HCT116 (cell line): ENCODE measurements around the gene POLRMT. TPM values are rescaled to one million over a fixed set of nuclear protein-coding genes. Genes with fewer than 3 reads are reported as not detected.

Source experiments
- ATAC-seq: fragments of 200-7000 bp; cut with Tn5 transposase; 2 replicates; pipeline ENCODE4 v1.9.1; 2020; ENCODE audit warnings: mild to moderate bottlenecking, moderate library complexity
- BruUV-seq: library from RNA; stranded (reverse); fragments of 400-500 nt; replicated peaks from 2 replicates; lab custom pipeline; 2021; lab: Mats Ljungman, UMichigan
- CTCF ChIA-PET: fragments of 300-600 bp; sonication (Branson Sonifier 250); formaldehyde crosslinking; loops from one replicate; lab custom pipeline; 2021; ENCODE audit warnings: antibody characterized with exemption; lab: Charles Lee
- POLR2A ChIA-PET: fragments of 300-600, 350-600 bp; sonication (Branson Sonifier 250); formaldehyde crosslinking; loops from one replicate; lab custom pipeline; 2021; ENCODE audit warnings: antibody characterized with exemption; lab: Charles Lee
- RAD21 ChIA-PET, 2 experiments: fragments of 300-600 bp; sonication (Branson Sonifier 250); formaldehyde crosslinking; loops; one replicate each; lab custom pipeline; 2023; ENCODE audit warnings: low total read pairs in 2 of 2; ENCODE audit not compliant: uncharacterized antibody in 2 of 2, unreplicated experiment in 2 of 2, low non-redundant PET in 1 of 2; lab: Charles Lee
- DNase-seq: peaks from one replicate; pipeline ENCODE4 v3.0.0-alpha.2; 2010; ENCODE audit warnings: low read depth, low spot score
- H2AFZ ChIP-seq: fragments of 200-600 bp; shearing (Covaris generic), sonication (generic); 2 replicates; pipeline ENCODE4 v1.6.1; 2017; ENCODE audit warnings: low read depth, mixed run types, mixed read lengths, antibody characterized with exemption, low read length; ENCODE audit not compliant: poor library complexity, severe bottlenecking
- H3K27ac ChIP-seq: 2 replicates; pipeline ENCODE4 v1.5.1; 2012; ENCODE audit warnings: low read depth, low read length
- H3K27me3 ChIP-seq: fragments of 200-600 bp; sonication (generic); 2 replicates; pipeline ENCODE4 v1.6.1; 2016; ENCODE audit warnings: mixed run types, low read length, mixed read lengths; ENCODE audit not compliant: insufficient read depth
- H3K36me3 ChIP-seq, 2 experiments: fragments of 200-500 bp in 1 of 2; fragments of 200-600 bp in 1 of 2; sonication (Bioruptor generic) in 1 of 2; sonication (generic) in 1 of 2; 2 replicates each; pipeline versions ENCODE4 v1.5.1 to v1.6.1; 2014 to 2016; ENCODE audit warnings: low read length in 2 of 2, inconsistent platforms in 1 of 2, mixed read lengths in 1 of 2, mixed run types in 1 of 2; ENCODE audit not compliant: insufficient read depth in 2 of 2, control insufficient read depth in 1 of 2
- H3K4me1 ChIP-seq, 2 experiments: fragments of 200-600 bp in 1 of 2; sonication (generic) in 1 of 2; 2 replicates each; pipeline versions ENCODE4 v1.5.1 to v1.6.1; 2012 to 2017; ENCODE audit warnings: low read length in 2 of 2, inconsistent platforms in 1 of 2, mild to moderate bottlenecking in 1 of 2, mixed read lengths in 1 of 2, mixed run types in 1 of 2, moderate library complexity in 1 of 2; ENCODE audit not compliant: insufficient read depth in 2 of 2, control insufficient read depth in 1 of 2
- H3K4me2 ChIP-seq: fragments of 200-600 bp; sonication (generic); 2 replicates; pipeline ENCODE4 v1.6.1; 2017; ENCODE audit warnings: mixed run types, low read length, mixed read lengths
- H3K4me3 ChIP-seq, 2 experiments: fragments of 200-600 bp in 1 of 2; sonication (generic) in 1 of 2; replicated peaks in 1 of 2; 2 replicates each; pipeline ENCODE4 v1.5.1; 2011 to 2016; ENCODE audit warnings: low read length in 2 of 2, control low read depth in 1 of 2, low read depth in 1 of 2, mild to moderate bottlenecking in 1 of 2, mixed read lengths in 1 of 2, mixed run types in 1 of 2
- H3K79me2 ChIP-seq: fragments of 200-600 bp; sonication (generic); 2 replicates; pipeline ENCODE4 v1.6.1; 2017; ENCODE audit warnings: mild to moderate bottlenecking, mixed run types, low read length, moderate library complexity, mixed read lengths; ENCODE audit not compliant: insufficient read depth
- H3K9ac ChIP-seq: fragments of 200-600 bp; sonication (generic); 2 replicates; pipeline ENCODE4 v1.6.1; 2016; ENCODE audit warnings: low read length, mixed read lengths
- H3K9me2 ChIP-seq: fragments of 200-600 bp; sonication (generic), shearing (Covaris generic); 2 replicates; pipeline ENCODE4 v1.6.1; 2017; ENCODE audit warnings: mixed run types, mild to moderate bottlenecking, moderate library complexity; ENCODE audit not compliant: insufficient read depth
- H3K9me3 ChIP-seq, 2 experiments: fragments of 200-500 bp in 1 of 2; fragments of 200-600 bp in 1 of 2; sonication (Bioruptor generic) in 1 of 2; sonication (generic) in 1 of 2; 2 replicates each; pipeline ENCODE4 v1.6.1; 2014 to 2017; ENCODE audit warnings: low read length in 2 of 2, mixed read lengths in 2 of 2, inconsistent platforms in 1 of 2, low read depth in 1 of 2, mild to moderate bottlenecking in 1 of 2, mixed run types in 1 of 2, moderate library complexity in 1 of 2; ENCODE audit not compliant: control insufficient read depth in 1 of 2, insufficient read depth in 1 of 2
- H4K20me1 ChIP-seq: fragments of 200-600 bp; sonication (generic), shearing (Covaris generic); 2 replicates; pipeline ENCODE4 v1.6.1; 2017; ENCODE audit warnings: mixed run types, mild to moderate bottlenecking, moderate library complexity; ENCODE audit not compliant: insufficient read depth
- EZH2 ChIP-seq: fragments of 200-600 bp; sonication (generic); IDR thresholded peaks from 2 replicates; pipeline ENCODE4 v1.6.1; 2017; ENCODE audit warnings: antibody characterized with exemption, mixed run types
- SIN3A ChIP-seq: IDR thresholded peaks from 2 replicates; pipeline ENCODE4 v1.6.1; 2012; ENCODE audit warnings: low read depth
- intact Hi-C: fragments of 100-400 bp; cut with micrococcal nuclease; formaldehyde crosslinking; loops from 2 replicates; pipeline ENCODE4 v1.10.0; 2022
- total RNA-seq: library from RNA; stranded (reverse); gene quantifications from one replicate; pipeline ENCODE4 v1.2.1, GENCODE V29; 2021; ENCODE audit not compliant: unreplicated experiment
- TF ChIP-seq, protein P1 (sequence below): IDR thresholded peaks from 2 replicates; pipeline ENCODE4 v1.6.1; 2012; ENCODE audit warnings: low read depth

POLRMT gene
- total RNA-seq, 1 experiment from 2014 or later, result 138 TPM

GRCh38 chr19:592101-592500 is 41.2 kb downstream of the POLRMT start:
- H3K4me1 ChIP-seq, result peaks cover 15 to 17% of the 10 kb centered on the region in 2 experiments
- TF ChIP-seq SIN3A, result no peak
- TF ChIP-seq, all 23 proteins: peak for 0
- no peaks in the 10 kb centered on the region for H3K79me2 ChIP-seq
- no peak overlapping the region for H3K27ac ChIP-seq
- no peak for ATAC-seq
- no peak for DNase-seq
- no peaks in the 10 kb centered on the region for H3K9me2 ChIP-seq
- no TSS peak for BruUV-seq
- ChIA-PET RAD21 (no interaction called here), CTCF (no interaction called here), POLR2A (no interaction called here)
- H2AFZ ChIP-seq, result no peak overlapping the region
- no peaks in the 10 kb centered on the region for H3K9me3 ChIP-seq
- H3K36me3 ChIP-seq, result no peaks in the 10 kb centered on the region
- H3K4me3 ChIP-seq, result no peak overlapping the region
- no peak overlapping the region for H3K9ac ChIP-seq
- H4K20me1 ChIP-seq, result no peaks in the 10 kb centered on the region
- intact Hi-C loops, result no loop called here
- no peaks in the 10 kb centered on the region for H3K27me3 ChIP-seq
- no peak overlapping the region for H3K4me2 ChIP-seq

DNA sequence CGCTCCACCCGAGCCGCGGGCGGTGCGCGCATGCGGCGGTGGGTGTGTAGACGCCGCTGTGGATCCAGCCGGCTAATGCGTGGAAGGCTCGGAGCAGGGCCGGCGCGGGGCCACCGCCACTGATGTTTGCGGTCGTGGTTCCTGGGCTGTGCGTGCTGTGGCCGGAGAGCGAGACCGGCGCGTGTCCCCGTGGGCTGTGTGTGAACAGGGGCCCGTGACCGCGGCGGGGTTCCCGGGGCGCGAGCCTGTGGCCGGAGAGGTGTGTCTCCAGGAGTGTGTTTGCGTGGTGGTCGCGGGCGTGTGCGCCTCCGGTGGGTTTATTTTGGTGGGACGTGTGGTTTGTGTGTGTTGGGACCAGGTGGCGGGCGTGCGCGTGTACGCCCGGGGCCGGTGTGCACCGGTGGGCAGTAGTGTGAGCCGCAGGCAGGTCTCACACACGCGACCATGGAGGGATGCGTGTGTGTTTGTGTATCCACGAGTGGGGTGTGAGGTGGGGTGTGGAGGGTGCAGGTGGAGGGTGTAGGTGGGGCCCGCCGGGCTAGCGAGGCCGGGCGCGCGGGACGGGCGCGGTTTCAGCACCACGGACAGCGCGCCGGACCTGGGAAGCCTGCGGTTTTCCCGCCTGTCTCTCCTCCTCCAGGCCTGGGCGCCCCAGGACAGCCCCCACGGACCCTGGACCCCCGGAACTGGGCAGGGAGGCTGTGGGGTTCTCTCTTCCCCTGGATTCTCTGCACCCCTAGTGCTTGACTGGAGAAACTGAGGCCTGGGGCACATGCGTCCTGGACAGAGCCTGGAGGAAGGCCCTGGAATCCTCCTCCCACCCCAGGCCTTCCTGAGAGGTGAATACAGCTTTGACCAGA is 42.0 kb downstream of the POLRMT start:
- Histone ChIP-seq H3K79me2 (no peaks in the 10 kb centered on the region), H3K9me3 (no peaks in the 10 kb centered on the region), H4K20me1 (no peaks in the 10 kb centered on the region), H3K27ac (no peak overlapping the region), H3K9ac (no peak overlapping the region), H3K4me3 (no peak overlapping the region), H3K4me2 (no peak overlapping the region), H3K9me2 (no peaks in the 10 kb centered on the region), H2AFZ (no peak overlapping the region), H3K27me3 (no peaks in the 10 kb centered on the region), H3K36me3 (no peaks in the 10 kb centered on the region), H3K4me1 (peaks cover 15 to 22% of the 10 kb centered on the region in 2 experiments)
- no peak for DNase-seq
- ChIA-PET CTCF (no interaction called here), POLR2A (no interaction called here), RAD21 (no interaction called here)
- no TSS peak for BruUV-seq
- no peak for ATAC-seq
- intact Hi-C loops, result no loop called here
- TF ChIP-seq, protein P1, sequence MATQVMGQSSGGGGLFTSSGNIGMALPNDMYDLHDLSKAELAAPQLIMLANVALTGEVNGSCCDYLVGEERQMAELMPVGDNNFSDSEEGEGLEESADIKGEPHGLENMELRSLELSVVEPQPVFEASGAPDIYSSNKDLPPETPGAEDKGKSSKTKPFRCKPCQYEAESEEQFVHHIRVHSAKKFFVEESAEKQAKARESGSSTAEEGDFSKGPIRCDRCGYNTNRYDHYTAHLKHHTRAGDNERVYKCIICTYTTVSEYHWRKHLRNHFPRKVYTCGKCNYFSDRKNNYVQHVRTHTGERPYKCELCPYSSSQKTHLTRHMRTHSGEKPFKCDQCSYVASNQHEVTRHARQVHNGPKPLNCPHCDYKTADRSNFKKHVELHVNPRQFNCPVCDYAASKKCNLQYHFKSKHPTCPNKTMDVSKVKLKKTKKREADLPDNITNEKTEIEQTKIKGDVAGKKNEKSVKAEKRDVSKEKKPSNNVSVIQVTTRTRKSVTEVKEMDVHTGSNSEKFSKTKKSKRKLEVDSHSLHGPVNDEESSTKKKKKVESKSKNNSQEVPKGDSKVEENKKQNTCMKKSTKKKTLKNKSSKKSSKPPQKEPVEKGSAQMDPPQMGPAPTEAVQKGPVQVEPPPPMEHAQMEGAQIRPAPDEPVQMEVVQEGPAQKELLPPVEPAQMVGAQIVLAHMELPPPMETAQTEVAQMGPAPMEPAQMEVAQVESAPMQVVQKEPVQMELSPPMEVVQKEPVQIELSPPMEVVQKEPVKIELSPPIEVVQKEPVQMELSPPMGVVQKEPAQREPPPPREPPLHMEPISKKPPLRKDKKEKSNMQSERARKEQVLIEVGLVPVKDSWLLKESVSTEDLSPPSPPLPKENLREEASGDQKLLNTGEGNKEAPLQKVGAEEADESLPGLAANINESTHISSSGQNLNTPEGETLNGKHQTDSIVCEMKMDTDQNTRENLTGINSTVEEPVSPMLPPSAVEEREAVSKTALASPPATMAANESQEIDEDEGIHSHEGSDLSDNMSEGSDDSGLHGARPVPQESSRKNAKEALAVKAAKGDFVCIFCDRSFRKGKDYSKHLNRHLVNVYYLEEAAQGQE, result peak; percentile 94
- no peak for TF ChIP-seq EZH2
